GF-D8 (cell line): ENCODE measurements around the gene LARP4B.
"Not testable (repeated sequence)": the region's sequence is repeated elsewhere in the genome, so short reads cannot be mapped to it uniquely, and the experiment has no call there.

ENCODE experiments used
- DNase-seq: peaks from one replicate; lab custom pipeline; 2025; lab: John Stamatoyannopoulos, UW

LARP4B gene

GRCh38 chr10:786633-787474 is 144.7 kb downstream of the LARP4B start:
- no peak for DNase-seq

GRCh38 chr10:785861-786214 is 145.7 kb downstream of the LARP4B start:
- no peak for DNase-seq

- DNase-seq, result no peak
Measured at GRCh38 chr10:785089-785860, 146.2 kb downstream of the LARP4B start.

GRCh38 chr10:784403-785088 is 147.0 kb downstream of the LARP4B start:
- DNase-seq, result no peak

- no peak for DNase-seq
Measured at GRCh38 chr10:782751-783648, 148.5 kb downstream of the LARP4B start.

GRCh38 chr10:780536-781524 is 150.7 kb downstream of the LARP4B start:
- no peak for DNase-seq

- DNase-seq, result no peak
Measured at GRCh38 chr10:778626-779330, 152.7 kb downstream of the LARP4B start.

- DNase-seq, result no peak
Measured at GRCh38 chr10:777913-778479, 153.5 kb downstream of the LARP4B start.

- DNase-seq, result no peak
Measured at GRCh38 chr10:776772-777171, 154.7 kb downstream of the LARP4B start.

GRCh38 chr10:775245-776075 is 156.0 kb downstream of the LARP4B start:
- no peak for DNase-seq

GRCh38 chr10:774661-775244 is 156.8 kb downstream of the LARP4B start:
- no peak for DNase-seq

GRCh38 chr10:774223-774622 is 157.3 kb downstream of the LARP4B start:
- DNase-seq, result no peak

- no peak for DNase-seq
Measured at GRCh38 chr10:773562-774161, 157.8 kb downstream of the LARP4B start.

- no peak for DNase-seq
Measured at GRCh38 chr10:772227-772637, 159.3 kb downstream of the LARP4B start.

GRCh38 chr10:771647-772046 is 159.9 kb downstream of the LARP4B start:
- no peak for DNase-seq

- no peak for DNase-seq
Measured at GRCh38 chr10:770975-771374, 160.5 kb downstream of the LARP4B start.

GRCh38 chr10:770048-770712 is 161.3 kb downstream of the LARP4B start:
- DNase-seq, result not testable (repeated sequence)
